Gastroesophageal sphincter (tissue), 4 donors: ENCODE results near the gene CBLIF. TPM values are rescaled to one million over a fixed set of nuclear protein-coding genes. Genes with fewer than 3 reads are reported as not detected.
"Not testable (repeated sequence)": the region's sequence is repeated elsewhere in the genome, so short reads cannot be mapped to it uniquely, and the experiment has no call there.

ENCODE experiments used
- ATAC-seq: fragments of 150-250 bp; one replicate; pipeline ENCODE4 v1.9.1; 2016; ENCODE audit warnings: mild to moderate bottlenecking, moderate library complexity
- H3K27ac ChIP-seq, 4 donors: fragments of 200-600 bp; sonication (generic) in 3 of 4; 1 replicate in 3 of 4; 2 replicates in 1 of 4; pipeline ENCODE4 v1.5.1; 2016 to 2019
- H3K27me3 ChIP-seq: fragments of 200-600 bp; sonication (generic); one replicate; pipeline ENCODE4 v1.5.1; 2019
- H3K36me3 ChIP-seq, 2 donors: fragments of 200-600 bp; sonication (generic); one replicate each; pipeline ENCODE4 v1.5.1; 2019; ENCODE audit warnings: control low read depth in 1 of 2
- H3K4me1 ChIP-seq, 3 donors: fragments of 200-600 bp; sonication (generic); 1 replicate in 2 of 3; 2 replicates in 1 of 3; pipeline ENCODE4 v1.5.1; 2016 to 2019; ENCODE audit warnings: control low read depth in 2 of 3
- H3K4me3 ChIP-seq, 2 donors: fragments of 200-600 bp; sonication (generic); one replicate each; pipeline ENCODE4 v1.5.1; 2019; ENCODE audit warnings: mild to moderate bottlenecking in 1 of 2, moderate library complexity in 1 of 2
- H3K9me3 ChIP-seq, 3 donors: fragments of 200-600 bp; sonication (generic); one replicate each; pipeline ENCODE4 v1.5.1; 2017 to 2019; ENCODE audit warnings: control low read depth in 2 of 3
- EP300 ChIP-seq: sonication (generic); formaldehyde crosslinking; IDR thresholded peaks from one replicate; pipeline ENCODE4 v1.6.1; 2017; ENCODE audit warnings: antibody characterized with exemption, mild to moderate bottlenecking
- POLR2A ChIP-seq, 2 donors: fragments of 450-650 bp; IDR thresholded peaks; one replicate each; pipeline ENCODE4 v1.6.1; 2017; ENCODE audit warnings: antibody characterized with exemption in 2 of 2, mild to moderate bottlenecking in 2 of 2, moderate library complexity in 1 of 2
- POLR2AphosphoS5 ChIP-seq: sonication (generic); formaldehyde crosslinking; IDR thresholded peaks from one replicate; pipeline ENCODE4 v1.6.1; 2017; ENCODE audit warnings: antibody characterized with exemption
- WGBS, 2 donors: methylation state at CpG; one replicate each; pipeline ENCODE4 v1.1.5; 2018; ENCODE audit warnings: low coverage in 1 of 2; 5-methylcytosine and 5-hydroxymethylcytosine counted together
- total RNA-seq, 4 donors: library from RNA; depleted of rRNA; stranded (reverse); fragments of >200 nt; gene quantifications; one replicate each; pipeline ENCODE4 v1.1.0, GENCODE V29; 2016
- TF ChIP-seq, protein P1 (sequence below), 4 experiments: fragments of 200-600 bp in 2 of 4; fragments of 450-650 bp in 2 of 4; sonication (generic) in 1 of 4; IDR thresholded peaks; one replicate each; pipeline ENCODE4 v1.5.1; 2017 to 2019; ENCODE audit warnings: antibody characterized with exemption in 4 of 4, mild to moderate bottlenecking in 2 of 4, moderate library complexity in 2 of 4

Gene CBLIF
- total RNA-seq, result not detected

DNA sequence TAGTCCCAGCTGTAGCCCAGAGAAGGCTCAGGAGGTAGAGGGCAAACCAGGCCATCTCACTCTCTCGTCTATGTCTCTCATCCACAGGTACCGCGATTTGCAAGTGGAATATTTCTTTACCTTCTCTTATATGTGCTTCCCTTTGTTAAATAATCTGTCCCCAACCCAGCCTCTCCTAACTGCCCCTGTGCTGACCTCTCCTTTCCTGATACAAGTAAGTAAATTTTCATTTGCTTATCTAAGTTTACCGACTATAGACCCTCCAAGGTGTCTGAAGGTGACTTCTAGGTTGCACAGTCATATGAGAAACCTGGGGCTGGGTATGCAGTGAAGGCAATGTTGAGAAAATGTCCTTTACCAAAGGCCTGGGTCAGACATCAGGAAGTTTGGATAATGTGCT lies at the start of gene CBLIF:
Gene CBLIF (minus strand): TSS at position 101 of the 400 bp plus-strand sequence. CDS start 46 bp downstream, at position 55.
- no peak for ATAC-seq
- Histone ChIP-seq H3K27ac (no peak within 1 kb of the TSS), H3K36me3 (no peaks in the 10 kb centered on the region), H3K4me3 (no peak within 1 kb of the TSS), H3K27me3 (no peaks in the 10 kb centered on the region), H3K9me3 (no peaks in the 10 kb centered on the region), H3K4me1 (no peaks in the 10 kb centered on the region)
- WGBS, 2 donors, result 55 to 80% methylated on average over 1 to 4 of the region's 4 CpGs
- TF ChIP-seq, protein P1, sequence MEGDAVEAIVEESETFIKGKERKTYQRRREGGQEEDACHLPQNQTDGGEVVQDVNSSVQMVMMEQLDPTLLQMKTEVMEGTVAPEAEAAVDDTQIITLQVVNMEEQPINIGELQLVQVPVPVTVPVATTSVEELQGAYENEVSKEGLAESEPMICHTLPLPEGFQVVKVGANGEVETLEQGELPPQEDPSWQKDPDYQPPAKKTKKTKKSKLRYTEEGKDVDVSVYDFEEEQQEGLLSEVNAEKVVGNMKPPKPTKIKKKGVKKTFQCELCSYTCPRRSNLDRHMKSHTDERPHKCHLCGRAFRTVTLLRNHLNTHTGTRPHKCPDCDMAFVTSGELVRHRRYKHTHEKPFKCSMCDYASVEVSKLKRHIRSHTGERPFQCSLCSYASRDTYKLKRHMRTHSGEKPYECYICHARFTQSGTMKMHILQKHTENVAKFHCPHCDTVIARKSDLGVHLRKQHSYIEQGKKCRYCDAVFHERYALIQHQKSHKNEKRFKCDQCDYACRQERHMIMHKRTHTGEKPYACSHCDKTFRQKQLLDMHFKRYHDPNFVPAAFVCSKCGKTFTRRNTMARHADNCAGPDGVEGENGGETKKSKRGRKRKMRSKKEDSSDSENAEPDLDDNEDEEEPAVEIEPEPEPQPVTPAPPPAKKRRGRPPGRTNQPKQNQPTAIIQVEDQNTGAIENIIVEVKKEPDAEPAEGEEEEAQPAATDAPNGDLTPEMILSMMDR (IDR thresholded peaks at IDR 0.05), result no peak
- no peak for TF ChIP-seq POLR2AphosphoS5

DNA sequence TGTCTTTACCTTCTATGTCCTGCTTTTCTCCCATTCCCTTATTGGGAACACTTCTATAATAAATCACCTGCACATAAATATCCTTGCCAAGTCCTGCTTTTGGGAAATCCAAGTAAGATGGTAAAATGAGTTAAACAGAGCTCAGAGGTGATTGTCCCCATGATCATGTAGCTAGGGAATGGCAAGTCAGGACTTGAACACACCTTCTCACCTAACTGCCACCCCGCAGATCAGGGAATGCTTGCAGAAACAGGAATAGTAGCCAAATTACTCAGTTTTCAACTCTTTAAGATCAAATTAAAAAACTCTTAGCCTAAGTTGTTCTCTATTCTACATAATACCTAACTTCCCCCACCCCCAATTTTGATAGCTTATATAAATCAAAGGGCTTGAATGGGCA lies 49.3 kb upstream of the CBLIF start:
- H3K9me3 ChIP-seq, result peaks cover 0 to 18% (median 0%) of the 10 kb centered on the region in 3 donors
- H3K36me3 ChIP-seq, result no peaks in the 10 kb centered on the region
- 83 to 100% methylated on average over 1 of the region's 1 CpG for WGBS, 2 donors
- no peaks in the 10 kb centered on the region for H3K27me3 ChIP-seq
- H3K4me3 ChIP-seq, result no peak overlapping the region
- TF ChIP-seq POLR2AphosphoS5, result no peak
- no peak for TF ChIP-seq POLR2A (IDR thresholded peaks at IDR 0.05)
- TF ChIP-seq, protein P1 (IDR thresholded peaks at IDR 0.05), result no peak
- no peak for TF ChIP-seq EP300
- no peak for ATAC-seq
- H3K4me1 ChIP-seq, result no peaks in the 10 kb centered on the region
- no peak overlapping the region for H3K27ac ChIP-seq

DNA sequence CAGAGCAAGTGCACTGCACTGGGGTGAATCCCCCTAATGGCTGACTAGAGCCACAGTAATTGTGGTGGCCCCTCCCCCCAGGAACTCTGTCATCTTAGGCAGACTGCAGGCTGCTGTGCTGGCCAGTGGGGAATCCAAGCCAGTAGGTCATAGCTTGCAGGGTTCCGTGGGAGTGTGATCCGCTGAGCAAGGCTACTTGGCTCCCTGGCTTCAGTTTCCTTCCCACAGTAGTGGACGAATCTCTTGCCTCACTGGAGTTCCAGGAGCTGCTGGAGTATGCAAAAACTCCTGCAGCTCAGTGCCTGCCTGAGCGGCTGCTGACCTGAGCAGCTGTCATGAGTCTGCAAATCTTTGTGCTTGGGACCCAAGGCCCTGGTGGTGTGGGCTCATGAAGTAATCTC lies 46.5 kb upstream of the CBLIF start:
- Histone ChIP-seq H3K9me3 (peaks cover 0 to 43% (median 0%) of the 10 kb centered on the region in 3 donors), H3K4me3 (no peak overlapping the region), H3K36me3 (no peaks in the 10 kb centered on the region), H3K4me1 (no peaks in the 10 kb centered on the region), H3K27me3 (no peaks in the 10 kb centered on the region), H3K27ac (no peak overlapping the region)
- no peak for ATAC-seq
- no CpG with 5 or more reads among the region's 4 CpGs for WGBS, 2 donors
- TF ChIP-seq POLR2A (IDR thresholded peaks at IDR 0.05), result no peak
- no peak for TF ChIP-seq POLR2AphosphoS5
- TF ChIP-seq EP300, result no peak
- TF ChIP-seq, protein P1 (IDR thresholded peaks at IDR 0.05), result no peak

DNA sequence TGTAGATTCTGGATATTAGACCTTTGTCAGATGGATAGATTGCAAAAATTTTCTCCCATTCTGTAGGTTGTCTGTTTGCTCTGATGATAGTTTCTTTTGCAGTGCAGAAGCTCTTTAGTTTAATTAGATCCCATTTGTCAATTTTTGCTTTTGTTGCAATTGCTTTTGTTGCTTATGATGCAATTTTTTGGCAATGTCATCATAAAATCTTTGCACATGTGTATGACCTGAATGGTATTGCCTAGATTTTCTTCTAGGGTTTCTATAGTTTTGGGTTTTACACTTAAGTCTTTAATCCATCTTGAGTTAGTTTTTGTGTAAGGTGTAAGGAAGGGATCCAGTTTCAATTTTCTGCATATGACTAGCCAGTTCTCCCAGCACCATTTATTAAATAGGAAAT lies 41.9 kb upstream of the CBLIF start:
- H3K36me3 ChIP-seq, H3K4me3 ChIP-seq, H3K27ac ChIP-seq, ATAC-seq, H3K4me1 ChIP-seq, H3K27me3 ChIP-seq: not testable (repeated sequence)
- H3K9me3 ChIP-seq, result peaks cover 0 to 43% (median 0%) of the 10 kb centered on the region in 3 donors

DNA sequence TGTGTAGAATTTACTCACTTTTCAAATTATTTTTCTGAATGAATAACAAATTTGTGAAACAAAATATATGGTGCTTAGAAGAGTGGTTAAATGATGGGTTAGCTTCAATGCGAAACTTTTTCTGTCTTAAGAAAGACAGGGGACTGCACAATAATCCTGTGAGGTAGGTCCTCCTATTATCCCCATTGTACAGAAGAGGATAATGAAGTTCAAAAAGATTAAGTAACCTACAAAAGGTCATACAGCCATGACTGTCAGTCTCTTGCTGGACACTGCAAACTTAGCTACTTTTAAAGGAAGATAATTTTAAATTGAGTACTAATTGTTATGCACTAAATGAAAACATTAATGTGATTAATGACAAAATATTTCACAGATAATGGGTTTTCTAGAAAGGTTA lies 38.3 kb upstream of the CBLIF start:
- WGBS, 2 donors, result 93 to 100% methylated on average over 1 of the region's 1 CpG

More for the DNA sequence above, 38.3 kb upstream of the CBLIF start:
- Histone ChIP-seq H3K27ac (no peak overlapping the region), H3K9me3 (peaks cover 0 to 15% (median 0%) of the 10 kb centered on the region in 3 donors), H3K27me3 (no peaks in the 10 kb centered on the region), H3K4me1 (no peaks in the 10 kb centered on the region), H3K36me3 (no peaks in the 10 kb centered on the region), H3K4me3 (no peak overlapping the region)
- ATAC-seq, result no peak
- TF ChIP-seq POLR2A (IDR thresholded peaks at IDR 0.05) (no peak), POLR2AphosphoS5 (no peak)
- TF ChIP-seq, protein P1 (IDR thresholded peaks at IDR 0.05), result no peak
